ENCODE results near the gene NUDT16.

Gene NUDT16

GRCh38 chr3:131406274-131406673 is 24.7 kb downstream of the NUDT16 start:
- TF ChIP-seq ZNF518A (tag by site-specific recombination; conservative IDR thresholded peaks at IDR 0.05; ENCODE audit: low read depth) (no peak), ZNF223 (tag by site-specific recombination; IDR thresholded peaks at IDR 0.05) (no peak), ZNF16 (tag by site-specific recombination; IDR thresholded peaks at IDR 0.05; ENCODE audit: low read depth) (no peak)
- Histone ChIP-seq H3K4me1 (ENCODE audit: control insufficient read depth, insufficient read depth, low read length) (no peaks in the 10 kb centered on the region), H3K4me3 (ENCODE audit: low read depth, low read length) (no peak overlapping the region), H3K36me3 (ENCODE audit: control insufficient read depth in 2 of 2, insufficient read depth in 1 of 2, low read length in 2 of 2) (no peaks in the 10 kb centered on the region), H3K9me3 (ENCODE audit: control insufficient read depth, insufficient read depth, low read depth, low read length) (no peaks in the 10 kb centered on the region), H3K27ac (ENCODE audit: extremely low read depth, low read depth, low read length) (no peak overlapping the region)
- ChIA-PET POLR2A (no interaction called here), CTCF (interaction anchor here (0.6 to 1.1 kb wide), 2 partner anchors 69 to 306 kb away, joined by 3 read pairs; no protein-coding TSS in a partner anchor)

- H3K27ac ChIP-seq (ENCODE audit: extremely low read depth, low read depth, low read length): no peak overlapping the region
- no peak overlapping the region for H3K4me3 ChIP-seq (ENCODE audit: low read depth, low read length)
- no peaks in the 10 kb centered on the region for H3K4me1 ChIP-seq (ENCODE audit: control insufficient read depth, insufficient read depth, low read length)
- no peaks in the 10 kb centered on the region for H3K36me3 ChIP-seq (ENCODE audit: control insufficient read depth in 2 of 2, insufficient read depth in 1 of 2, low read length in 2 of 2)
- CTCF ChIA-PET: no interaction called here
- TF ChIP-seq KLF7 (tag by site-specific recombination; IDR thresholded peaks at IDR 0.05; ENCODE audit: borderline replicate concordance) (no peak), ZSCAN16 (tag by site-specific recombination; IDR thresholded peaks at IDR 0.05) (no peak), ZNF623 (tag by site-specific recombination; IDR thresholded peaks at IDR 0.05) (no peak), ZNF2 (tag by site-specific recombination; IDR thresholded peaks at IDR 0.05) (no peak)
- POLR2A ChIA-PET: no interaction called here
- no peaks in the 10 kb centered on the region for H3K9me3 ChIP-seq (ENCODE audit: control insufficient read depth, insufficient read depth, low read depth, low read length)
Observed at GRCh38 chr3:131417751-131418150, 36.2 kb downstream of the NUDT16 start.

- no peaks in the 10 kb centered on the region for H3K36me3 ChIP-seq (ENCODE audit: control insufficient read depth in 2 of 2, insufficient read depth in 1 of 2, low read length in 2 of 2)
- H3K4me3 ChIP-seq (ENCODE audit: low read depth, low read length): no peak overlapping the region
- ChIA-PET CTCF (no interaction called here), POLR2A (no interaction called here)
- H3K27ac ChIP-seq (ENCODE audit: extremely low read depth, low read depth, low read length): no peak overlapping the region
- no peaks in the 10 kb centered on the region for H3K9me3 ChIP-seq (ENCODE audit: control insufficient read depth, insufficient read depth, low read depth, low read length)
- TF ChIP-seq ZNF670 (tag by site-specific recombination; IDR thresholded peaks at IDR 0.05; ENCODE audit: low read depth): no peak
- TF ChIP-seq SP7 (tag by site-specific recombination; IDR thresholded peaks at IDR 0.05): no peak
- TF ChIP-seq ZBTB20 (tag by site-specific recombination; IDR thresholded peaks at IDR 0.05): no peak
- no peaks in the 10 kb centered on the region for H3K4me1 ChIP-seq (ENCODE audit: control insufficient read depth, insufficient read depth, low read length)
Observed at GRCh38 chr3:131421301-131421700, 39.7 kb downstream of the NUDT16 start.

- TF ChIP-seq ZBTB21 (tag by site-specific recombination; IDR thresholded peaks at IDR 0.05) (no peak), ZNF335 (tag by site-specific recombination; conservative IDR thresholded peaks at IDR 0.05) (no peak), PRDM2 (tag by site-specific recombination; IDR thresholded peaks at IDR 0.05; ENCODE audit: borderline replicate concordance) (no peak)
- no peak overlapping the region for H3K27ac ChIP-seq (ENCODE audit: extremely low read depth, low read depth, low read length)
- H3K9me3 ChIP-seq (ENCODE audit: control insufficient read depth, insufficient read depth, low read depth, low read length): no peaks in the 10 kb centered on the region
- ChIA-PET POLR2A (no interaction called here), CTCF (no interaction called here)
- no peak overlapping the region for H3K4me3 ChIP-seq (ENCODE audit: low read depth, low read length)
- H3K4me1 ChIP-seq (ENCODE audit: control insufficient read depth, insufficient read depth, low read length): no peaks in the 10 kb centered on the region
- no peaks in the 10 kb centered on the region for H3K36me3 ChIP-seq (ENCODE audit: control insufficient read depth in 2 of 2, insufficient read depth in 1 of 2, low read length in 2 of 2)
Observed at GRCh38 chr3:131421957-131422498, 40.5 kb downstream of the NUDT16 start.
